Ovary (tissue), 9 donors: ENCODE results near the gene SAMD8. TPM values are rescaled to one million over a fixed set of nuclear protein-coding genes. Genes with fewer than 3 reads are reported as not detected.
"Not testable (repeated sequence)": the region's sequence is repeated elsewhere in the genome, so short reads cannot be mapped to it uniquely, and the experiment has no call there.

Experiments
- DNase-seq, 5 donors: peaks; one replicate each; pipeline ENCODE4 v3.0.0-alpha.2; 2019 to 2020
- H3K27ac ChIP-seq, 2 donors: fragments of 200-600 bp; one replicate each; pipeline versions ENCODE4 v1.5.1 to v1.8.0; 2019 to 2022
- H3K27me3 ChIP-seq: fragments of 200-600 bp; one replicate; pipeline ENCODE4 v1.8.0; 2022
- H3K36me3 ChIP-seq: fragments of 200-600 bp; sonication (generic); one replicate; pipeline ENCODE4 v1.5.1; 2019
- H3K4me1 ChIP-seq: one replicate; pipeline ENCODE4 v1.8.1; 2013; ENCODE audit warnings: mild to moderate bottlenecking, moderate library complexity; ENCODE audit not compliant: insufficient read depth
- H3K4me3 ChIP-seq: fragments of 200-600 bp; sonication (generic); one replicate; pipeline ENCODE4 v1.5.1; 2017
- H3K9me3 ChIP-seq, 2 donors: fragments of 200-600 bp in 1 of 2; sonication (generic) in 1 of 2; one replicate each; pipeline versions ENCODE4 v1.5.1 to v1.8.1; 2013 to 2019; ENCODE audit warnings: mild to moderate bottlenecking in 1 of 2, moderate library complexity in 1 of 2
- CTCF ChIP-seq, 3 donors: fragments of 450-650 bp in 2 of 3; fragments of 200-600 bp in 1 of 3; IDR thresholded peaks; one replicate each; pipeline versions ENCODE4 v1.5.1 to v1.8.0; 2016 to 2022; ENCODE audit warnings: antibody characterized with exemption in 3 of 3, mild to moderate bottlenecking in 1 of 3
- EP300 ChIP-seq: sonication (generic); formaldehyde crosslinking; IDR thresholded peaks from one replicate; pipeline ENCODE4 v1.6.1; 2017; ENCODE audit warnings: antibody characterized with exemption
- POLR2A ChIP-seq: fragments of 450-650 bp; IDR thresholded peaks from one replicate; pipeline ENCODE4 v1.6.1; 2017; ENCODE audit warnings: antibody characterized with exemption, mild to moderate bottlenecking, moderate library complexity
- WGBS, 3 donors: extraction: QIAGEN DNeasy Blood & Tissue Kit in 1 of 3; methylation state at CpG; one replicate each; pipeline versions ENCODE4 v1.1.5 to v1.1.7; 2013 to 2017; 5-methylcytosine and 5-hydroxymethylcytosine counted together
- intact Hi-C, 4 donors: fragments of 100-400 bp; cut with DNase I; formaldehyde crosslinking; loops; one replicate each; pipeline versions ENCODE4 v1.11.0 to v1.15.1; 2022 to 2023
- polyA plus RNA-seq, 2 donors: library from polyadenylated mRNA; stranded (reverse); fragments of 200-250 nt in 1 of 2; fragments of 350-450 nt in 1 of 2; fragmentation: Illumina TruSeq in 1 of 2; extraction: RNeasy Lipid Tissue Mini Kit (QIAGEN cat#74804) in 1 of 2; gene quantifications; one replicate each; pipeline ENCODE4 v1.2.3, GENCODE V29; 2013 to 2014
- total RNA-seq, 7 donors: library from RNA; depleted of rRNA in 2 of 7; stranded (reverse); fragments of >200 nt in 2 of 7; fragmentation: NEBNext Ultra II Directional in 3 of 7; extraction: Animal tissue kit (Norgen Biotek cat#: 25700) in 3 of 7; gene quantifications; one replicate each; pipeline versions ENCODE4 v1.1.0 to v1.2.4, GENCODE V29; 2016 to 2023
- donor health status: DM: no; HTN: no; CAD: no; lungs with moderate emphysema.
- donor health status: DM: no; HTN: no; CAD: no.
- donor health status: Bipolar disorder and iron deficiency.
- donor health status: DM: yes; HTN: yes; CAD: no.
- donor health status: DM: no; HTN: no; CAD: no.
- donor health status: DM: yes; HTN: yes; CAD: no.

Gene SAMD8
- total and polyA plus RNA-seq, 9 donors = 13.2 to 49.5 (median 32.0) TPM

- no peak overlapping the region for H3K27ac ChIP-seq
- no peak for TF ChIP-seq EP300
- TF ChIP-seq POLR2A = no peak
- no peak for TF ChIP-seq CTCF (IDR thresholded peaks at IDR 0.05)
- intact Hi-C loops = no loop called here
- no peak overlapping the region for H3K4me3 ChIP-seq
- no peaks in the 10 kb centered on the region for H3K36me3 ChIP-seq
- peaks cover 2% of the 10 kb centered on the region for H3K4me1 ChIP-seq
- WGBS, 3 donors = 84 to 89% (median 85%) methylated on average over 1 of the region's 1 CpG
- H3K9me3 ChIP-seq = no peaks in the 10 kb centered on the region
- H3K27me3 ChIP-seq = no peaks in the 10 kb centered on the region
- no peak for DNase-seq
Measured at GRCh38 chr10:75129537-75129936, 18.1 kb downstream of the SAMD8 start.

- intact Hi-C loops = not testable (repeated sequence)
Measured at GRCh38 chr10:75133701-75134100, 22.2 kb downstream of the SAMD8 start.

GRCh38 chr10:75136346-75136745 lies 24.9 kb downstream of the SAMD8 start:
- Histone ChIP-seq H3K27me3 (no peaks in the 10 kb centered on the region), H3K4me3 (no peak overlapping the region), H3K4me1 (peaks cover 8% of the 10 kb centered on the region), H3K9me3 (no peaks in the 10 kb centered on the region), H3K27ac (no peak overlapping the region), H3K36me3 (no peaks in the 10 kb centered on the region)
- WGBS, 3 donors = 90 to 98% (median 98%) methylated on average over 1 of the region's 1 CpG
- TF ChIP-seq POLR2A = no peak
- TF ChIP-seq EP300 = no peak
- no peak for TF ChIP-seq CTCF (IDR thresholded peaks at IDR 0.05)
- no peak for DNase-seq
- intact Hi-C loops = no loop called here

More at GRCh38 chr10:75133701-75134100, 22.2 kb downstream of the SAMD8 start:
- not testable (repeated sequence) for DNase-seq, H3K4me1 ChIP-seq, H3K27me3 ChIP-seq, H3K27ac ChIP-seq, H3K9me3 ChIP-seq, H3K36me3 ChIP-seq, H3K4me3 ChIP-seq
- WGBS, 3 donors = 75 to 94% (median 79%) methylated on average over 3 of the region's 3 CpGs

GRCh38 chr10:75137533-75138438 lies 26.3 kb downstream of the SAMD8 start:
- no peak for DNase-seq
- 48 to 55% (median 53%) methylated on average over 3 of the region's 3 CpGs for WGBS, 3 donors
- no peak overlapping the region for H3K4me3 ChIP-seq
- no peaks in the 10 kb centered on the region for H3K9me3 ChIP-seq
- H3K36me3 ChIP-seq = no peaks in the 10 kb centered on the region
- TF ChIP-seq EP300 = no peak
- no peak for TF ChIP-seq POLR2A
- TF ChIP-seq CTCF (IDR thresholded peaks at IDR 0.05) = no peak
- intact Hi-C loops = no loop called here
- H3K4me1 ChIP-seq = peaks cover 8% of the 10 kb centered on the region
- H3K27ac ChIP-seq = no peak overlapping the region
- no peaks in the 10 kb centered on the region for H3K27me3 ChIP-seq

- Histone ChIP-seq H3K27me3 (no peaks in the 10 kb centered on the region), H3K4me3 (no peak overlapping the region), H3K9me3 (no peaks in the 10 kb centered on the region), H3K4me1 (peaks cover 11% of the 10 kb centered on the region), H3K27ac (no peak overlapping the region), H3K36me3 (no peaks in the 10 kb centered on the region)
- WGBS, 3 donors = 97 to 100% (median 97%) methylated on average over 4 of the region's 4 CpGs
- no peak for DNase-seq
- no peak for TF ChIP-seq CTCF (IDR thresholded peaks at IDR 0.05)
- no peak for TF ChIP-seq EP300
- no peak for TF ChIP-seq POLR2A
- intact Hi-C loops = no loop called here
Measured at GRCh38 chr10:75140246-75140645, 28.8 kb downstream of the SAMD8 start.
